AG04450 (cell line): Measurements from ENCODE around the gene CTCFL. TPM values are rescaled to one million over a fixed set of nuclear protein-coding genes. Genes with fewer than 3 reads are reported as not detected.

Experiments
- CTCF ChIA-PET: fragments of 300-600, 350-600 bp; formaldehyde crosslinking; extraction: SDS; loops from one replicate; lab custom pipeline; 2022; ENCODE audit warnings: antibody characterized with exemption, inconsistent platforms; lab: Charles Lee
- POLR2A ChIA-PET: fragments of 350-600 bp; formaldehyde crosslinking; extraction: SDS; loops from one replicate; lab custom pipeline; 2021; ENCODE audit warnings: antibody characterized with exemption, inconsistent platforms; lab: Yijun Ruan, JAX
- DNase-seq: peaks from one replicate; pipeline ENCODE4 v3.0.0-alpha.2; 2011; ENCODE audit warnings: low read depth, low spot score
- H3K27ac ChIP-seq: one replicate; pipeline ENCODE4 v1.5.1; 2012; ENCODE audit warnings: low read depth, low read length, control low read depth
- H3K27me3 ChIP-seq: one replicate; pipeline ENCODE4 v1.6.0; 2012; ENCODE audit warnings: low read length; ENCODE audit not compliant: control insufficient read depth, insufficient read depth
- H3K4me3 ChIP-seq: 2 replicates; pipeline ENCODE4 v1.5.1; 2011; ENCODE audit warnings: mild to moderate bottlenecking, low read depth, low read length, control low read depth
- H3K9me3 ChIP-seq: 2 replicates; pipeline ENCODE4 v1.5.1; 2012; ENCODE audit warnings: low read length; ENCODE audit not compliant: control insufficient read depth, insufficient read depth
- polyA minus RNA-seq: library from RNA; depleted of rRNA, polyadenylated mRNA; stranded (reverse); fragments of >200 nt; gene quantifications from 2 replicates; pipeline ENCODE4 v1.2.3, GENCODE V29; 2011; rRNA and poly(A)+ RNA removed
- polyA plus RNA-seq: library from polyadenylated mRNA; depleted of rRNA; stranded (reverse); fragments of >200 nt; gene quantifications from 2 replicates; pipeline ENCODE4 v1.2.3, GENCODE V29; 2011; rRNA removed
- TF ChIP-seq, protein P1 (sequence below): IDR thresholded peaks from 2 replicates; pipeline ENCODE4 v1.5.1; 2011; ENCODE audit warnings: low read depth, low read length, control low read depth, inconsistent platforms

The CTCFL gene, protein sequence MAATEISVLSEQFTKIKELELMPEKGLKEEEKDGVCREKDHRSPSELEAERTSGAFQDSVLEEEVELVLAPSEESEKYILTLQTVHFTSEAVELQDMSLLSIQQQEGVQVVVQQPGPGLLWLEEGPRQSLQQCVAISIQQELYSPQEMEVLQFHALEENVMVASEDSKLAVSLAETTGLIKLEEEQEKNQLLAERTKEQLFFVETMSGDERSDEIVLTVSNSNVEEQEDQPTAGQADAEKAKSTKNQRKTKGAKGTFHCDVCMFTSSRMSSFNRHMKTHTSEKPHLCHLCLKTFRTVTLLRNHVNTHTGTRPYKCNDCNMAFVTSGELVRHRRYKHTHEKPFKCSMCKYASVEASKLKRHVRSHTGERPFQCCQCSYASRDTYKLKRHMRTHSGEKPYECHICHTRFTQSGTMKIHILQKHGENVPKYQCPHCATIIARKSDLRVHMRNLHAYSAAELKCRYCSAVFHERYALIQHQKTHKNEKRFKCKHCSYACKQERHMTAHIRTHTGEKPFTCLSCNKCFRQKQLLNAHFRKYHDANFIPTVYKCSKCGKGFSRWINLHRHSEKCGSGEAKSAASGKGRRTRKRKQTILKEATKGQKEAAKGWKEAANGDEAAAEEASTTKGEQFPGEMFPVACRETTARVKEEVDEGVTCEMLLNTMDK
- polyA plus RNA-seq (not detected in 2 replicates), polyA minus RNA-seq (not detected in 2 replicates)

DNA sequence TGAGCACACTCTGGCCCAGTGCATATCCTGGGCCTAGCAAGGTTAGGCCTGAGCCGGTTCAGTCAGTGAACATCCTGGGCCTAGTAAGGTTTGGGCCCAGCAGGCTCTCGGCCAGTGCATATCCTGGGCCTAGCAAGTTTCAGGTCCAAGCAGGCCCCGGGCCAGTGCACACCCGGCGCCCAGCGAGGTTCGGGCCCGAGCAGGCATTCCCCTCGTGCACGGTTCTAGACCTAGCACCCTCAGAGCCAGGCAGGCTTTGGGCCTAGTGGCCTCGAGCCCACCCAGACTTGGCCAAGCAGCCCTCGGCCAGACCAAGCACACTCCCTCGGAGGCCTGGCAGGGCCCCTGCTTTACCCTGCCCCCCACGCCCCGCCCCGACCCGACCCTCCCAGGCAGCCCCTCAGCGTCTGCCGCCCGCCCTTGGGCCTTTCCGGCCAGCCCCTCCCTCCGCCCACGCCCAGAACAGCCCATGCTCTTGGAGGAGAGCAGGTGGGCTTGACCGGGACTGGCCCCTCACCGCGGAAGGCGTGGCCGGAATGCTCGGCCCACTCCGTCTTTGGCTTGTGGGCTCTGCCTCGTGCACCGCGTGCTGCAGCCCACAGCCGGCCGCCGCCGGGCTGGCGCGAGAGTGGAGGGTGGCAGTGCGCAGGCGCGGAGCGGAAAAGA lies at the start of gene CTCFL:
CTCFL (minus strand) TSS at position 630 of the 666 bp plus-strand sequence. CDS start 935 bp downstream, outside the sequence.
- no peak within 1 kb of the TSS for H3K4me3 ChIP-seq
- H3K9me3 ChIP-seq, result no peaks in the 10 kb centered on the region
- no peak for DNase-seq
- no peak within 1 kb of the TSS for H3K27ac ChIP-seq
- POLR2A ChIA-PET, result no interaction called here
- CTCF ChIA-PET, result no interaction called here
- peaks cover 6% of the 10 kb centered on the region for H3K27me3 ChIP-seq
- TF ChIP-seq, protein P1, sequence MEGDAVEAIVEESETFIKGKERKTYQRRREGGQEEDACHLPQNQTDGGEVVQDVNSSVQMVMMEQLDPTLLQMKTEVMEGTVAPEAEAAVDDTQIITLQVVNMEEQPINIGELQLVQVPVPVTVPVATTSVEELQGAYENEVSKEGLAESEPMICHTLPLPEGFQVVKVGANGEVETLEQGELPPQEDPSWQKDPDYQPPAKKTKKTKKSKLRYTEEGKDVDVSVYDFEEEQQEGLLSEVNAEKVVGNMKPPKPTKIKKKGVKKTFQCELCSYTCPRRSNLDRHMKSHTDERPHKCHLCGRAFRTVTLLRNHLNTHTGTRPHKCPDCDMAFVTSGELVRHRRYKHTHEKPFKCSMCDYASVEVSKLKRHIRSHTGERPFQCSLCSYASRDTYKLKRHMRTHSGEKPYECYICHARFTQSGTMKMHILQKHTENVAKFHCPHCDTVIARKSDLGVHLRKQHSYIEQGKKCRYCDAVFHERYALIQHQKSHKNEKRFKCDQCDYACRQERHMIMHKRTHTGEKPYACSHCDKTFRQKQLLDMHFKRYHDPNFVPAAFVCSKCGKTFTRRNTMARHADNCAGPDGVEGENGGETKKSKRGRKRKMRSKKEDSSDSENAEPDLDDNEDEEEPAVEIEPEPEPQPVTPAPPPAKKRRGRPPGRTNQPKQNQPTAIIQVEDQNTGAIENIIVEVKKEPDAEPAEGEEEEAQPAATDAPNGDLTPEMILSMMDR, result no peak

DNA sequence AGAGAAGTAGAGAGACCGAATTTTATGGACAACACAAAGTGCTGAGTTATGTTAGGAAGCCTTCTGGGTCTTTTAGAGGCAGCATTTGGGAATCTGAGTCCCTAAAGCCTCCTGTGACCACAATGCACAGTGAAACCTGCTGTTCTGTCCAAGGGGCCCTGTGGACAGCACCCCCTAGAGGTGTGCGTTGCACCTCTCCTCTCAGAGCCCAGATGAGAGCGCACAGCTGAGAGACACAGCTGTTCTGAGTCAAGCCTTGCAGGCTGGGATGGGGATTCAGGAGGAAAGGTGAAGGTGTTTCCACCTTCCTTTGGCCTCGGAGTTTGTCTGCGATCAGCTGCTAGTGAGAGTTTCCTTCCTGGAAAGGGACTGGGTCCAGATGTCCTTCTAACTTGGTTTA lies 49.0 kb upstream of the CTCFL start:
- H3K27me3 ChIP-seq, result peaks cover 13% of the 10 kb centered on the region
- H3K27ac ChIP-seq, result no peak overlapping the region
- H3K9me3 ChIP-seq, result no peaks in the 10 kb centered on the region
- H3K4me3 ChIP-seq, result no peak overlapping the region
- POLR2A ChIA-PET, result no interaction called here
- TF ChIP-seq, protein P1, result no peak
- no peak for DNase-seq
- CTCF ChIA-PET, result interaction anchor here (1.0 kb wide), 1 partner anchor 8 kb away, joined by 3 read pairs; no protein-coding TSS in a partner anchor

DNA sequence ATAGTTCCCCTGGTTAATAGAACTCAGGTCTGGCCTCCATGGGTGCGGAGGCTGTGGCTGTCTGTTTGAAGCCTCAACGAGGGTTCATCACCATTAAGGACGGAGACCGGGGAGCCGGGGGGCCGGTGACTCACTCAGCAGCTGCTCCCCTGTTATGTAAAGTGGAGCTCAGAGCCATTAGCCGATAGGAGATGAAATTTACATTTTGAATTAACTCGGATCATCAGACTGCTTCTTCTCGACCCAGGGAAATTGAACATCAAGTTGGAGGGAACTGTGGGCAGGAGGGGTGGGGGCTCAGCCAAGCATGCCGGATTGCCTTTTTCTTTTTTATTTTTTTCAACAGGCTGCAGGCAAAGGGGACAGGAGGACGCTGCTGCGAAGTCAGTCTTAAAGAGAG lies 48.3 kb upstream of the CTCFL start:
- CTCF ChIA-PET, result interaction anchor here (0.7 to 1.0 kb wide), 2 partner anchors 9 to 22 kb away, joined by 3 read pairs; no protein-coding TSS in a partner anchor
- Histone ChIP-seq H3K27me3 (peaks cover 13% of the 10 kb centered on the region), H3K9me3 (no peaks in the 10 kb centered on the region), H3K4me3 (no peak overlapping the region), H3K27ac (no peak overlapping the region)
- TF ChIP-seq, protein P1, result no peak
- DNase-seq, result no peak
- POLR2A ChIA-PET, result no interaction called here

DNA sequence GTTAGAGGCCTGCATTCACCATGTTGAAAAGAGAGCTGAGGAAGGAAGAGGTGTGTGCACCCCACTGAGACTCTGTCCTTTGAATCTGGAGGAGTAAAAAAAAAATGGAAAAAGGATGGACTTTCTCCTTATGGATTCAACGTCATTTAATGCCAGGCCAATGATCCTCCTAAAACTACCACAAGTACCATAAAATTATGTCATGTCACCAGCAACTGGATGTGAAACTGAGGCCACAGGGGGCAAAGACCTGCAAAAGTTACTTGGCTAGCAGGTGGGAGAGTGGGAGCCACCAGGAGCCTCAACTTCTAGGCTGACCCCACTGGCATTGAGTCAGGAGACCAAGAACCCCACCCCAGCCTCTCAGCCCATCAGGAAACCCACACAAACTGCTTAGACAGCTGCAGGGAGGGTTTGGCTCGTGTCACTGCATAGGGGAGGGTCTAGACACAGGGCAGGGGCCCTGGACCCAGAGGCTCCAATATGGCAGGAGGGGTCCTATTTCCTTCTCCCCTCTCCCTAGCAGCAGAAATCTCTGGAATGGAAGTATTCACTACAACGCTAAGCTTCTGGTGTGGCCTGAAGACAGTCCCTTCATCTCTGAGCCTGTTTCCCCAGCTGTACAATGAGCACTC lies 47.0 kb upstream of the CTCFL start:
- no peak for DNase-seq
- TF ChIP-seq, protein P1, result no peak
- POLR2A ChIA-PET, result no interaction called here
- CTCF ChIA-PET, result no interaction called here
- Histone ChIP-seq H3K27me3 (peaks cover 11% of the 10 kb centered on the region), H3K4me3 (no peak overlapping the region), H3K9me3 (no peaks in the 10 kb centered on the region), H3K27ac (no peak overlapping the region)
